ENCODE measurements around the gene DACH1.
A peak's percentile ranks its signal among the peaks of the same experiment; 100 is the strongest.

DACH1 gene

GRCh38 chr13:71863254-71863865 lies 3.6 kb downstream of the DACH1 start:
- Histone ChIP-seq H3K4me3 (peak overlapping the region; percentile 74), H3K36me3 (replicated peaks) (no peaks in the 10 kb centered on the region), H3K9me3 (no peaks in the 10 kb centered on the region), H3K4me1 (peaks cover 46% of the 10 kb centered on the region), H3K27me3 (ENCODE audit: low read depth) (no peaks in the 10 kb centered on the region)
- in situ Hi-C loops (cut with MboI; ENCODE audit: low sequenced_read_pairs), result loop anchor here (25.0 kb wide), 1 partner anchor 101 kb away; no protein-coding TSS in a partner anchor
- DNase-seq (ENCODE audit: low spot score in 2 of 2), result no peak

GRCh38 chr13:71862459-71862943 lies 4.5 kb downstream of the DACH1 start:
- peak overlapping the region; percentile 74 for H3K4me3 ChIP-seq
- no peaks in the 10 kb centered on the region for H3K9me3 ChIP-seq
- H3K27me3 ChIP-seq (ENCODE audit: low read depth), result no peaks in the 10 kb centered on the region
- in situ Hi-C loops (cut with MboI; ENCODE audit: low sequenced_read_pairs), result loop anchor here (25.0 kb wide), 1 partner anchor 100 kb away; no protein-coding TSS in a partner anchor
- peaks cover 37% of the 10 kb centered on the region for H3K4me1 ChIP-seq
- no peak for DNase-seq (ENCODE audit: low spot score in 2 of 2)
- no peaks in the 10 kb centered on the region for H3K36me3 ChIP-seq (replicated peaks)

DNA sequence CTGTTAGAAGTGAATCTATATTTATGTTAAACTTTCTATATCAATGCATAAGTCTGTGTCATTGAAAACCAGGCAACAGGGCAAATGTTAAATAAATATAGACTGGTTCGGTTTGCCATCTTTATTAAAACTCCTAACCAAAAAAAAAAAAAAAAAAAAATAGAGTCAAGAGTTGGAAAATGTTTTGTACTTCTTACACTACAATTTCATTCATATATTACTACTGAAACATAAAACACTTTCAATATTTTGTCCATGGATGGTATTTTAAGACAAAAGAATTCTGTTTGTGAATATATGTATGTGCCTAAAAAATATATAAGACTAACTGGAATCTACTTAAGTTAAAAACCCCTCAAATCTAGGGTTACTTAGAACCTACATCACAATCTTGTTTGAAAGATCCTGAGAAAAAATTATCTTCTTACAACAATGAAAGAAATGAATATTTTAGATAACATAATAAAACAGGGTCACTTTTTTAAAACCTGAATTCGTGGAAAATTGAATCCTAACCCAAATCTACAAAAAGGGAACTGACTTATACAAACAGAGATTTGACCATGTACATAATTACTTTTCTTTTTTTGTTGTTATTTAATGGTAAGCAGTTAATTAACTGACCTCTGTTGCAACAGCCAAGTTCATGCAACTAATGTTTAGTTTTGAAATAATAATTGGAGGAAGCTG lies 5.1 kb downstream of the DACH1 start:
- no peak for DNase-seq (ENCODE audit: low spot score in 2 of 2)
- Histone ChIP-seq H3K9me3 (no peaks in the 10 kb centered on the region), H3K4me1 (peaks cover 37% of the 10 kb centered on the region), H3K36me3 (replicated peaks) (no peaks in the 10 kb centered on the region), H3K4me3 (peak overlapping the region; percentile 74; the same call in 1 of the 2 replicates), H3K27me3 (ENCODE audit: low read depth) (no peaks in the 10 kb centered on the region)
- in situ Hi-C loops (cut with MboI; ENCODE audit: low sequenced_read_pairs), result loop anchor here (25.0 kb wide), 1 partner anchor 100 kb away; no protein-coding TSS in a partner anchor

- H3K4me3 ChIP-seq, result no peak overlapping the region
- no peaks in the 10 kb centered on the region for H3K27me3 ChIP-seq (ENCODE audit: low read depth)
- in situ Hi-C loops (cut with MboI; ENCODE audit: low sequenced_read_pairs), result loop anchor here (25.0 kb wide), 1 partner anchor 98 kb away; no protein-coding TSS in a partner anchor
- H3K36me3 ChIP-seq (replicated peaks), result no peaks in the 10 kb centered on the region
- peaks cover 37% of the 10 kb centered on the region for H3K4me1 ChIP-seq
- no peaks in the 10 kb centered on the region for H3K9me3 ChIP-seq
- DNase-seq (ENCODE audit: low spot score in 2 of 2), result no peak
These were observed 6.4 kb downstream of the DACH1 start for GRCh38 chr13:71860547-71861138.

- in situ Hi-C loops (cut with MboI; ENCODE audit: low sequenced_read_pairs), result loop anchor here (25.0 kb wide), 1 partner anchor 96 kb away; no protein-coding TSS in a partner anchor
These were observed 8.4 kb downstream of the DACH1 start for GRCh38 chr13:71858647-71859046.

DNA sequence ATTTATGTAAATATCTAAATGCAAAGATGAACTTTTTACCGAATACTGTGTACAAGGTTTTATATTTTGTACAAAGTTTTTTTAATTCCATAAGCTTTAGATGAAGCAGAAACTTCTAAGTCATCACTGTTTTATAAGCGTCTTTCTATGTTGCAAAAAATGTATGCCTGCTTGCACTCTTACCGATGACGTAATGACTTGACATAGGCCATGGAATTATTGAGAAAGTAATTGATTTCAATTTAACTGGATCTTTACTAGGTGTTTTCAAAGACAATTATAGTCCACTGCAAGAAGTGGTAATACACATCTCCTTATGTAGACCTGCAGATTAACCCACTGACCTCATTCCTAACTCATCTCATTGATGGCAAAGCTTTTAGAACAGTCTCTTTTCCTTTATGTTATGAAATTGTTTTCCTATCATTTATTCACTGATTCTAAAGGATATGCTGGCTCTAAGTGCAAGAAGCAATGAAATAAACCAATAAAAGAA lies 10.4 kb downstream of the DACH1 start:
- in situ Hi-C loops (cut with MboI; ENCODE audit: low sequenced_read_pairs), result loop anchor here (25.0 kb wide), 1 partner anchor 94 kb away; no protein-coding TSS in a partner anchor
- no peaks in the 10 kb centered on the region for H3K27me3 ChIP-seq (ENCODE audit: low read depth)
- H3K9me3 ChIP-seq, result no peaks in the 10 kb centered on the region
- DNase-seq (ENCODE audit: low spot score in 2 of 2), result no peak
- no peaks in the 10 kb centered on the region for H3K36me3 ChIP-seq (replicated peaks)
- H3K4me3 ChIP-seq, result no peak overlapping the region
- H3K4me1 ChIP-seq, result peaks cover 44% of the 10 kb centered on the region

More at GRCh38 chr13:71858647-71859046, 8.4 kb downstream of the DACH1 start:
- no peaks in the 10 kb centered on the region for H3K27me3 ChIP-seq (ENCODE audit: low read depth)
- no peaks in the 10 kb centered on the region for H3K9me3 ChIP-seq
- H3K4me3 ChIP-seq, result no peak overlapping the region
- no peaks in the 10 kb centered on the region for H3K36me3 ChIP-seq (replicated peaks)
- no peak for DNase-seq (ENCODE audit: low spot score in 2 of 2)
- peaks cover 54% of the 10 kb centered on the region for H3K4me1 ChIP-seq

DNA sequence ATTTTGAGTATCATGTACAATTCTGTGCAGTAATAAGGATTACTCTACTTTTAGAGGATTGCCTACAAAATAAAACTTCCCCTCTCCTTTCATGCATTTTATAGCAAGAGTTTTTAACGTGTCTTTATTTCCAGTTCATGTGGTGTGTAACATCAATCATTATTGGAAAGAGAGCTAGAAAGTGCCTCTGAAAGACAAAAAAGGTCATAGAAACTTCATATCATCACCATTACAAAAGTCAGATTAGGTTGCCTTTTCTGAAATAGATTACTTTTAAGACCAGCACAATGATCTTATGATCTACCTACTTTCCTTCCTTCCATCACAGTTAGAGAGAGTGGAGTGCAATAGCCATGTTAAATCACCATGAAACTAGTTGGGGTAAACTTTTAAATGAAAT lies 12.6 kb downstream of the DACH1 start:
- H3K4me1 ChIP-seq, result peaks cover 26% of the 10 kb centered on the region

DNA sequence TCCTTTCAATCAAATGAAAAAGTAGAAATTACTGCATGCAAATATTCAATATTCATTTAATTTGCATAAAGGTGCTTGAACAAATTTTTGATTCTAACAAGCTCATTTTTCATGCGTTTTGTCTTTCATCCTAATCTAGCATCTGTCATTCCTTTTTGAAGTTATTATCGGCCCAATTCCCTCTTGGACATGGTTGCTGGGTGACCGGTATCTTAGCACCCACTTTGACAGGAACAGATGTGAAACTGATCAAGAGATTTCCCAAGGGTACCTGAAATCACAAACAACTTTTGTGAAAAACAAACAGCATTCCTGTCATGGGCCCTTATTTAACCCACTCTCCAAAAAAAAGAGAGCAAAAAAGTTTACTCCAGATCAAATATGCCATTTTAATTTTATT lies 13.3 kb downstream of the DACH1 start:
- H3K27me3 ChIP-seq (ENCODE audit: low read depth), result no peaks in the 10 kb centered on the region
- no peak for DNase-seq (ENCODE audit: low spot score in 2 of 2)
- no peaks in the 10 kb centered on the region for H3K9me3 ChIP-seq
- in situ Hi-C loops (cut with MboI; ENCODE audit: low sequenced_read_pairs), result loop anchor here (25.0 kb wide), 1 partner anchor 91 kb away; no protein-coding TSS in a partner anchor
- no peaks in the 10 kb centered on the region for H3K36me3 ChIP-seq (replicated peaks)
- no peak overlapping the region for H3K4me3 ChIP-seq
- peaks cover 21% of the 10 kb centered on the region for H3K4me1 ChIP-seq

More for the DNA sequence above, 12.6 kb downstream of the DACH1 start:
- no peak overlapping the region for H3K4me3 ChIP-seq
- peak in 1 of 2 experiments; percentile 91 for DNase-seq (ENCODE audit: low spot score in 2 of 2)
- no peaks in the 10 kb centered on the region for H3K27me3 ChIP-seq (ENCODE audit: low read depth)
- H3K36me3 ChIP-seq (replicated peaks), result no peaks in the 10 kb centered on the region
- in situ Hi-C loops (cut with MboI; ENCODE audit: low sequenced_read_pairs), result loop anchor here (25.0 kb wide), 1 partner anchor 92 kb away; no protein-coding TSS in a partner anchor
- no peaks in the 10 kb centered on the region for H3K9me3 ChIP-seq

GRCh38 chr13:71852736-71853135 lies 14.3 kb downstream of the DACH1 start:
- Histone ChIP-seq H3K9me3 (no peaks in the 10 kb centered on the region), H3K36me3 (replicated peaks) (no peaks in the 10 kb centered on the region), H3K4me3 (no peak overlapping the region), H3K4me1 (peaks cover 17% of the 10 kb centered on the region), H3K27me3 (ENCODE audit: low read depth) (no peaks in the 10 kb centered on the region)
- no peak for DNase-seq (ENCODE audit: low spot score in 2 of 2)
- in situ Hi-C loops (cut with MboI; ENCODE audit: low sequenced_read_pairs), result loop anchor here (25.0 kb wide), 1 partner anchor 90 kb away; no protein-coding TSS in a partner anchor

DNA sequence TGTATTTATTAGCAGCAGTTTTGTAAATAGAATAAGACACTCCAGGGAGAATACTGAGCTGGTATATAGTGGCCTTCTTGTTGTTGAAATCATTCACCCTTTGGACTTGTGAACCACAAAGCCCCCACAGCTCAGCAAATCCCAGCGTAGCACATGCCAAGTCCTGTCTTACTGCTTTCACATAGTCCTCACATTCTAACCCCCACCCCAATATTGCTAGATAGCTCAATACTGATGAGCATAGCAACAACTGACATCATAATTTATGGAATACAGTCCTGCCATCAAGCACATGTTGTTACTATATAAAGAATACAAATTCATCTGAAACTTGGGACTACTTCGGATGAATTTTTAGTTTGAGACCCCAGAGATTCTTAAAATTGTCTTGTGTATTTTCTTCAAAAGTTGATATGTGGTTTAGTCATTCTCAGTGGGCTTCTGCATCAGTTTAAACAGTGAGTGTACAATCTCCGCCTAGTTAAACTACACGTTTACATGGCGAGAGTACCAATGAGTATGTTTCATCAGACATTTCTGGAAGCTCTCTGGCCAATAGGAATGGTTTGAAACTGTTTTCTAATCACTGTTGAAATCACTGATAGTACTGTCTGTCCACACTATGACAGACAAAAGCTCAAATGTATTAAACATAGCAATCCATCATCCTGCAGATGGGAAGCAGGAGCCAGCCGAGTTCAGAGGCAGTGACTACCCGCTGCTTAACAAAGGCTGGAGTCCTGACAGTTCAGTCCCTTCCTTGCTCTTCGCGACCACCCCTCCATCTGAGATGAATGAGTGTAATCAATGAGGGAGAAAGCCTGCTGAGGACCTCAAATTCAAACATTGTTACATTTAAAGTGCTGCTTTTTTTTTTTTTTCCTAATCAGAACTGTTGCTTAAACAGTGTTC lies 15.2 kb downstream of the DACH1 start:
- in situ Hi-C loops (cut with MboI; ENCODE audit: low sequenced_read_pairs), result loop anchor here (25.0 kb wide), 1 partner anchor 89 kb away; no protein-coding TSS in a partner anchor
- Histone ChIP-seq H3K4me1 (peaks cover 17% of the 10 kb centered on the region), H3K4me3 (no peak overlapping the region)

DNA sequence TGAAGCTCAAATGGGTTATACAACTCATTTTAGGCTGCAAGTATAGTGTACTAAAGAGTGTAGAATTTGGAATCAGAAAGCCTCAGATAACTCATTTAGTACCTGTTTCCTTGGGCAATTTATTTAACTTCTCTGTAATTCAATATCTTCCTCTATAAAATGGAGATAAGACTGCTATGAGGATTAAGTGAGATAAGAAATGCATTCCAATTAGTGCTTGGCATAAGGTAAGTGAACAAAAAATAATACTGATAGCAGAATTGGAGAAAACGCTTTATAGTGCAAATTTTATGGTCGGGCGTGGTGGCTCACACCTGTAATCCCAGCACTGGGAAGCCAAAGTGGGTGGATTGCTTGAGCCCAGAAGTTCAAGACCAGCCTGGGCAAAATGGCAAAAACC lies 25.0 kb downstream of the DACH1 start:
- Histone ChIP-seq H3K36me3 (replicated peaks) (peaks cover 3% of the 10 kb centered on the region; the same call in 1 of the 2 replicates), H3K4me1 (peaks cover 12% of the 10 kb centered on the region), H3K27me3 (ENCODE audit: low read depth) (no peaks in the 10 kb centered on the region), H3K9me3 (no peaks in the 10 kb centered on the region), H3K4me3 (no peak overlapping the region)
- DNase-seq (ENCODE audit: low spot score in 2 of 2), result no peak
- in situ Hi-C loops (cut with MboI; ENCODE audit: low sequenced_read_pairs), result no loop called here

More for the DNA sequence above, 15.2 kb downstream of the DACH1 start:
- no peaks in the 10 kb centered on the region; the same call in 1 of the 2 replicates for H3K36me3 ChIP-seq (replicated peaks)
- no peaks in the 10 kb centered on the region for H3K27me3 ChIP-seq (ENCODE audit: low read depth)
- no peaks in the 10 kb centered on the region for H3K9me3 ChIP-seq
- DNase-seq (ENCODE audit: low spot score in 2 of 2), result peak in 1 of 2 experiments; percentile 11

DNA sequence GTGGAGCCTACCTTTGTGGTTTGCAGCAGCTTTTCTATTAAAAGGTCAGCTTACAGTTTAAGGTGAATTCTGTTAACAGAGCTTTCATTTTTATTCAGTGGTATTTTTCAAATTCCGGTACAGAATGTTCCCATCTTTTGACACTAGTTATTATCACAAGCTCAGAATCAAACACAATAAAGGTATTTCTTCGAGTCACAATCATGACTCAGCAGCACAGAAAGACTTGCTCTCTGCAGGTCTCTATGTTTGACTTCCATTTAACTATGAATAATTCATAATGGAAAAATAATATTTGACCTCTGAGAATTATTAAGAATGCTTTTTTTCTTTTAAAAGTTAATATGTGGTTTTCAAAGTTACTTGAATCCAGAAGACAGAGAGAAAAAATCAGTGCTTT lies 28.2 kb downstream of the DACH1 start:
- peak in 1 of 2 experiments; percentile 38 for DNase-seq (ENCODE audit: low spot score in 2 of 2)
- Histone ChIP-seq H3K9me3 (no peaks in the 10 kb centered on the region), H3K36me3 (replicated peaks) (peaks cover 3% of the 10 kb centered on the region; the same call in 1 of the 2 replicates), H3K27me3 (ENCODE audit: low read depth) (no peaks in the 10 kb centered on the region), H3K4me3 (no peak overlapping the region), H3K4me1 (peaks cover 12% of the 10 kb centered on the region)
- in situ Hi-C loops (cut with MboI; ENCODE audit: low sequenced_read_pairs), result no loop called here

Data from HAP-1 (cell line).